Endodermal cell (in vitro differentiated cells): ENCODE data around the gene ATXN7L3. TPM values are rescaled to one million over a fixed set of nuclear protein-coding genes. Genes with fewer than 3 reads are reported as not detected.

Experiments used
- DNase-seq: peaks from one replicate; pipeline ENCODE4 v3.0.0-alpha.2; 2017
- H3K27ac ChIP-seq: 2 replicates; pipeline ENCODE4 v1.5.1; 2013; ENCODE audit warnings: mild to moderate bottlenecking, low read depth, low read length, moderate library complexity
- H3K27me3 ChIP-seq: 2 replicates; pipeline ENCODE4 v1.6.1; 2013; ENCODE audit warnings: mild to moderate bottlenecking, low read length, moderate library complexity; ENCODE audit not compliant: insufficient read depth, control insufficient read depth, poor library complexity, severe bottlenecking
- H3K36me3 ChIP-seq: 2 replicates; pipeline ENCODE4 v1.7.0; 2013; ENCODE audit warnings: mild to moderate bottlenecking, low read length, moderate library complexity; ENCODE audit not compliant: control insufficient read depth, insufficient read depth
- H3K4me1 ChIP-seq: one replicate; pipeline ENCODE4 v1.7.0; 2013; ENCODE audit warnings: low read length; ENCODE audit not compliant: control insufficient read depth, insufficient read depth
- H3K4me3 ChIP-seq: 2 replicates; pipeline ENCODE4 v1.5.1; 2013; ENCODE audit warnings: mild to moderate bottlenecking, low read length, moderate library complexity
- H3K9ac ChIP-seq: 2 replicates; pipeline ENCODE4 v1.6.1; 2013; ENCODE audit warnings: mild to moderate bottlenecking, low read length, moderate library complexity; ENCODE audit not compliant: poor library complexity, severe bottlenecking; ENCODE audit errors: extremely low read depth
- H3K9me3 ChIP-seq: 2 replicates; pipeline ENCODE4 v1.6.1; 2013; ENCODE audit warnings: mild to moderate bottlenecking, low read length, moderate library complexity; ENCODE audit not compliant: control insufficient read depth
- H3K27ac Mint-ChIP-seq: 2 replicates; pipeline ENCODE4 v1.8.0; 2020; ENCODE audit warnings: mixed read lengths
- H3K27me3 Mint-ChIP-seq: 2 replicates; pipeline ENCODE4 v1.8.0; 2021; ENCODE audit warnings: mild to moderate bottlenecking, mixed read lengths; ENCODE audit not compliant: insufficient read depth
- H3K36me3 Mint-ChIP-seq: 2 replicates; pipeline ENCODE4 v1.8.0; 2020; ENCODE audit warnings: low read depth, mixed read lengths
- H3K4me1 Mint-ChIP-seq: 2 replicates; pipeline ENCODE4 v1.8.0; 2020; ENCODE audit warnings: mixed read lengths
- H3K4me3 Mint-ChIP-seq: 2 replicates; pipeline ENCODE4 v1.8.0; 2020; ENCODE audit warnings: mild to moderate bottlenecking, moderate library complexity, mixed read lengths
- H3K9me3 Mint-ChIP-seq: 2 replicates; pipeline ENCODE4 v1.8.0; 2020; ENCODE audit warnings: mild to moderate bottlenecking, mixed read lengths
- WGBS, 2 experiments: methylation state at CpG; one replicate each; pipeline versions ENCODE4 v1.1.5 to v1.1.7; 2013; ENCODE audit warnings: missing lambda C conversion rate in 2 of 2, mixed read lengths in 1 of 2; ENCODE audit not compliant: insufficient coverage in 1 of 2, insufficient read length in 1 of 2; 5-methylcytosine and 5-hydroxymethylcytosine counted together
- total RNA-seq, 2 donors: library from RNA; stranded (reverse); fragmentation: NEBNext Ultra II Directional in 1 of 2; extraction: Animal tissue kit (Norgen Biotek cat#: 25700) in 1 of 2; gene quantifications; 2 replicates in 1 of 2; 3 replicates in 1 of 2; pipeline ENCODE4 v1.2.1, GENCODE V29; 2021
- TF ChIP-seq, protein P1 (sequence below): fragments of 200-600 bp; sonication (generic); conservative IDR thresholded peaks from 2 replicates; pipeline ENCODE4 v1.5.0; 2021; ENCODE audit warnings: antibody characterized with exemption, mild to moderate bottlenecking

ATXN7L3 gene
- total RNA-seq, 2 donors from 2014 or later = 118 to 144 TPM

- TF ChIP-seq, protein P1, sequence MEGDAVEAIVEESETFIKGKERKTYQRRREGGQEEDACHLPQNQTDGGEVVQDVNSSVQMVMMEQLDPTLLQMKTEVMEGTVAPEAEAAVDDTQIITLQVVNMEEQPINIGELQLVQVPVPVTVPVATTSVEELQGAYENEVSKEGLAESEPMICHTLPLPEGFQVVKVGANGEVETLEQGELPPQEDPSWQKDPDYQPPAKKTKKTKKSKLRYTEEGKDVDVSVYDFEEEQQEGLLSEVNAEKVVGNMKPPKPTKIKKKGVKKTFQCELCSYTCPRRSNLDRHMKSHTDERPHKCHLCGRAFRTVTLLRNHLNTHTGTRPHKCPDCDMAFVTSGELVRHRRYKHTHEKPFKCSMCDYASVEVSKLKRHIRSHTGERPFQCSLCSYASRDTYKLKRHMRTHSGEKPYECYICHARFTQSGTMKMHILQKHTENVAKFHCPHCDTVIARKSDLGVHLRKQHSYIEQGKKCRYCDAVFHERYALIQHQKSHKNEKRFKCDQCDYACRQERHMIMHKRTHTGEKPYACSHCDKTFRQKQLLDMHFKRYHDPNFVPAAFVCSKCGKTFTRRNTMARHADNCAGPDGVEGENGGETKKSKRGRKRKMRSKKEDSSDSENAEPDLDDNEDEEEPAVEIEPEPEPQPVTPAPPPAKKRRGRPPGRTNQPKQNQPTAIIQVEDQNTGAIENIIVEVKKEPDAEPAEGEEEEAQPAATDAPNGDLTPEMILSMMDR = no peak
- Mint-ChIP-seq H3K27me3 (no peaks in the 10 kb centered on the region), H3K27ac (peak within 1 kb of the TSS; percentile 93), H3K4me3 (peak within 1 kb of the TSS; percentile 86), H3K9me3 (no peaks in the 10 kb centered on the region), H3K36me3 (peaks cover 28% of the 10 kb centered on the region), H3K4me1 (peaks cover 14% of the 10 kb centered on the region)
- H3K36me3 ChIP-seq = peaks cover 26% of the 10 kb centered on the region
- WGBS, 2 experiments = 0% methylated on average over 7 to 43 of the region's 76 CpGs
- H3K27ac ChIP-seq = peak within 1 kb of the TSS; percentile 89
- peaks cover 3% of the 10 kb centered on the region for H3K4me1 ChIP-seq
- no peaks in the 10 kb centered on the region for H3K9me3 ChIP-seq
- no peaks in the 10 kb centered on the region for H3K27me3 ChIP-seq
- peak; percentile 93 for DNase-seq
- H3K9ac ChIP-seq = peak within 1 kb of the TSS; percentile 86
- peak within 1 kb of the TSS; percentile 91 for H3K4me3 ChIP-seq
These were observed 20.0 kb upstream of the ATXN7L3 start, which contains the start of gene UBTF for GRCh38 chr17:44219616-44220212. TSS of gene UBTF (minus strand) at chr17:44219675. CDS start at chr17:44218229, 1,446 bp downstream.

DNA sequence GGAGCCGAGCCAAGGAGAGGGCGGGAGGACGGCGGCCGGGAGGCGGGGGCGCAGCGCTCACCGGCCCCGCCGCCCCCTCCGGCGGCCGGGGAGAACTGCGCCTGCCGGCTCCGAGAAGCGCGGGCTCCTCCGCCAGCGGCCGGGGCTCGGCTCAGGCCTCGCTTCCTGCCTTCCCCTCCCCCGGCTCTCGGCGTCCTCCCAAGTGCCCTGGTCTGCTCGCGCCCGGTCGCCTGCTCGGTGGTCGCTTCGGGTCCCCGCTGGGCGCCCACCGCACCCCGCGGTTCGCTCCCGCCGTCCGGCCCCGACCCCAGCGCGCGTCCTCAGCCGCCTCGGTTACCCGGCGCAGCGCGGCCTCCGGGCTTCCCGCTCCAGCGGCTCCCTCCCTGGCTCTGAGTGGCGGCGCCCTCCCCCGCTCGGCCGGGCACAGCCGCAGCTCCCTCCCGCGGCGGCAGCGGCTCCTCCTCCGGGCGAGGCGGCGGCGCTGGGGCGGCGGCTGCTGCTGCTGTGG is 19.5 kb upstream of the ATXN7L3 start:
- Histone ChIP-seq H3K36me3 (peaks cover 32% of the 10 kb centered on the region), H3K9ac (peak overlapping the region; percentile 67), H3K4me1 (peaks cover 3% of the 10 kb centered on the region), H3K4me3 (peak overlapping the region; percentile 74), H3K9me3 (no peaks in the 10 kb centered on the region), H3K27me3 (no peaks in the 10 kb centered on the region), H3K27ac (peak overlapping the region; percentile 89)
- no peak overlapping the region for H3K27ac Mint-ChIP-seq
- H3K4me1 Mint-ChIP-seq = peaks cover 14% of the 10 kb centered on the region
- DNase-seq = peak; percentile 87
- 0% methylated on average over 6 to 73 of the region's 73 CpGs for WGBS, 2 experiments
- peaks cover 33% of the 10 kb centered on the region for H3K36me3 Mint-ChIP-seq
- no peaks in the 10 kb centered on the region for H3K9me3 Mint-ChIP-seq
- H3K4me3 Mint-ChIP-seq = peak overlapping the region; percentile 86
- no peaks in the 10 kb centered on the region for H3K27me3 Mint-ChIP-seq
- TF ChIP-seq, protein P1 = peak; percentile 66

- peaks cover 14% of the 10 kb centered on the region for H3K4me1 Mint-ChIP-seq
- Histone ChIP-seq H3K9me3 (no peaks in the 10 kb centered on the region), H3K36me3 (peaks cover 38% of the 10 kb centered on the region), H3K4me1 (peaks cover 3% of the 10 kb centered on the region), H3K27me3 (no peaks in the 10 kb centered on the region), H3K27ac (peak overlapping the region; percentile 63), H3K4me3 (peak overlapping the region; percentile 84), H3K9ac (peak overlapping the region; percentile 67)
- peaks cover 40% of the 10 kb centered on the region for H3K36me3 Mint-ChIP-seq
- H3K27me3 Mint-ChIP-seq = no peaks in the 10 kb centered on the region
- 0% methylated on average over 5 to 77 of the region's 89 CpGs for WGBS, 2 experiments
- H3K4me3 Mint-ChIP-seq = peak overlapping the region; percentile 86
- peak; percentile 91 for DNase-seq
- H3K27ac Mint-ChIP-seq = peak overlapping the region; percentile 66
- TF ChIP-seq, protein P1 = peak; percentile 73
- no peaks in the 10 kb centered on the region for H3K9me3 Mint-ChIP-seq
These were observed 18.8 kb upstream of the ATXN7L3 start for GRCh38 chr17:44218344-44219107.
